CD14-positive monocyte (primary cell): Measurements from ENCODE around the gene NAP1L4. TPM values are rescaled to one million over a fixed set of nuclear protein-coding genes. Genes with fewer than 3 reads are reported as not detected.

ENCODE experiments used
- DNase-seq, 3 donors: peaks; one replicate each; pipeline ENCODE4 v3.0.0-alpha.2; 2011 to 2022
- H2AFZ ChIP-seq: 2 replicates; pipeline ENCODE4 v1.6.0; 2012; ENCODE audit warnings: mild to moderate bottlenecking, low read depth, low read length, inconsistent platforms; ENCODE audit not compliant: insufficient read depth, poor library complexity, severe bottlenecking
- H3K27ac ChIP-seq, 2 donors: 1 replicate in 1 of 2; 2 replicates in 1 of 2; pipeline ENCODE4 v1.5.1; 2012 to 2013; ENCODE audit warnings: low read length in 2 of 2, control low read depth in 1 of 2, inconsistent platforms in 1 of 2, low read depth in 1 of 2, mild to moderate bottlenecking in 1 of 2
- H3K27me3 ChIP-seq, 2 donors: one replicate each; pipeline versions ENCODE4 v1.6.0 to v1.6.1; 2011 to 2013; ENCODE audit warnings: low read length in 2 of 2; ENCODE audit not compliant: control insufficient read depth in 2 of 2, insufficient read depth in 2 of 2
- H3K36me3 ChIP-seq, 2 donors: replicated peaks in 1 of 2; 1 replicate in 1 of 2; 2 replicates in 1 of 2; pipeline versions ENCODE4 v1.5.1 to v1.6.1; 2012 to 2013; ENCODE audit warnings: low read length in 2 of 2, control low read depth in 1 of 2, inconsistent platforms in 1 of 2, mild to moderate bottlenecking in 1 of 2; ENCODE audit not compliant: insufficient read depth in 2 of 2, control insufficient read depth in 1 of 2
- H3K4me1 ChIP-seq, 2 donors: 1 replicate in 1 of 2; 2 replicates in 1 of 2; pipeline versions ENCODE4 v1.5.1 to v1.6.1; 2012 to 2013; ENCODE audit warnings: low read length in 2 of 2, control low read depth in 1 of 2, inconsistent platforms in 1 of 2, mild to moderate bottlenecking in 1 of 2, moderate library complexity in 1 of 2; ENCODE audit not compliant: insufficient read depth in 2 of 2, control insufficient read depth in 1 of 2
- H3K4me2 ChIP-seq: replicated peaks from 2 replicates; pipeline ENCODE3; 2012; ENCODE audit warnings: low read length, moderate library complexity, mild to moderate bottlenecking; ENCODE audit not compliant: poor library complexity, severe bottlenecking; ENCODE audit errors: extremely low read depth
- H3K4me3 ChIP-seq, 3 experiments: fragments of 200-600 bp in 1 of 3; sonication (generic) in 1 of 3; replicated peaks in 1 of 3; 1 replicate in 2 of 3; 2 replicates in 1 of 3; pipeline ENCODE4 v1.5.1; 2011 to 2013; ENCODE audit warnings: low read length in 3 of 3, mild to moderate bottlenecking in 3 of 3, control low read depth in 2 of 3, low read depth in 2 of 3, inconsistent platforms in 1 of 3, moderate library complexity in 1 of 3
- H3K79me2 ChIP-seq: 2 replicates; pipeline ENCODE4 v1.6.0; 2012; ENCODE audit warnings: mild to moderate bottlenecking, control low read depth, inconsistent platforms, low read length, moderate library complexity; ENCODE audit not compliant: insufficient read depth
- H3K9ac ChIP-seq: 2 replicates; pipeline ENCODE4 v1.6.0; 2017; ENCODE audit warnings: low read length, mild to moderate bottlenecking; ENCODE audit not compliant: insufficient read depth, poor library complexity, severe bottlenecking
- H3K9me3 ChIP-seq, 2 donors: replicated peaks in 1 of 2; 1 replicate in 1 of 2; 2 replicates in 1 of 2; pipeline versions ENCODE4 v1.5.1 to v1.6.1; 2012 to 2013; ENCODE audit warnings: low read length in 2 of 2, control low read depth in 1 of 2; ENCODE audit not compliant: control insufficient read depth in 1 of 2, insufficient read depth in 1 of 2
- H4K20me1 ChIP-seq: 2 replicates; pipeline ENCODE4 v1.6.0; 2012; ENCODE audit warnings: mild to moderate bottlenecking, low read length, control low read depth, moderate library complexity; ENCODE audit not compliant: insufficient read depth
- H3K27ac Mint-ChIP-seq, 7 donors: one replicate each; pipeline ENCODE4 v1.8.0; 2020; ENCODE audit warnings: mild to moderate bottlenecking in 7 of 7, mixed read lengths in 7 of 7, moderate library complexity in 6 of 7, inconsistent platforms in 2 of 7
- H3K27me3 Mint-ChIP-seq, 3 donors: one replicate each; pipeline ENCODE4 v1.8.0; 2021 to 2022; ENCODE audit warnings: low read depth in 3 of 3, mild to moderate bottlenecking in 3 of 3, mixed read lengths in 3 of 3, moderate library complexity in 3 of 3, inconsistent platforms in 1 of 3
- H3K36me3 Mint-ChIP-seq, 2 donors: one replicate each; pipeline ENCODE4 v1.8.0; 2020; ENCODE audit warnings: mixed read lengths in 2 of 2, inconsistent platforms in 1 of 2, mild to moderate bottlenecking in 1 of 2
- H3K4me1 Mint-ChIP-seq: one replicate; pipeline ENCODE4 v1.8.0; 2020; ENCODE audit warnings: mild to moderate bottlenecking, mixed read lengths
- H3K4me3 Mint-ChIP-seq, 2 donors: one replicate each; pipeline ENCODE4 v1.8.0; 2020; ENCODE audit warnings: mild to moderate bottlenecking in 2 of 2, mixed read lengths in 2 of 2, moderate library complexity in 1 of 2
- H3K9me3 Mint-ChIP-seq, 7 donors: one replicate each; pipeline ENCODE4 v1.8.0; 2020 to 2022; ENCODE audit warnings: mixed read lengths in 7 of 7, mild to moderate bottlenecking in 6 of 7, moderate library complexity in 6 of 7, inconsistent platforms in 2 of 7
- CTCF ChIP-seq: fragments of 200-600 bp; IDR thresholded peaks from one replicate; pipeline ENCODE4 v1.8.0; 2022; ENCODE audit warnings: antibody characterized with exemption, mild to moderate bottlenecking
- WGBS: methylation state at CpG from one replicate; pipeline ENCODE4 v1.1.5; 2013; ENCODE audit warnings: missing lambda C conversion rate; ENCODE audit not compliant: insufficient coverage; 5-methylcytosine and 5-hydroxymethylcytosine counted together
- intact Hi-C, 2 donors: fragments of 100-400 bp; cut with micrococcal nuclease; formaldehyde crosslinking; loops; one replicate each; pipeline versions ENCODE4 v1.15.0 to v1.15.1; 2023
- polyA plus RNA-seq, 3 donors: library from polyadenylated mRNA; depleted of rRNA in 1 of 3; unstranded in 2 of 3; stranded (reverse) in 1 of 3; fragments of 300-500 nt in 2 of 3; fragments of >200 nt in 1 of 3; fragmentation: Illumina TruSeq in 2 of 3; gene quantifications; 1 replicate in 2 of 3; 2 replicates in 1 of 3; pipeline ENCODE4 v1.2.3, GENCODE V29; 2012 to 2021

Gene NAP1L4
- polyA plus RNA-seq, 3 donors = 42.1 to 44.9 (median 44.9) TPM

GRCh38 chr11:3010004-3010403, 17.9 kb upstream of the NAP1L4 start:
- H3K27ac Mint-ChIP-seq = peak overlapping the region in 2 of 7 donors; percentile 63 to 68
- Histone ChIP-seq H3K79me2 (no peaks in the 10 kb centered on the region), H3K27me3 (no peaks in the 10 kb centered on the region), H3K4me1 (no peaks in the 10 kb centered on the region), H3K9me3 (no peaks in the 10 kb centered on the region), H3K9ac (no peak overlapping the region), H3K4me3 (no peak overlapping the region), H3K36me3 (peaks cover 76 to 96% of the 10 kb centered on the region in 2 donors), H3K27ac (no peak overlapping the region), H4K20me1 (no peaks in the 10 kb centered on the region), H2AFZ (no peak overlapping the region), H3K4me2 (no peak overlapping the region)
- H3K27me3 Mint-ChIP-seq = peaks cover 0 to 2% (median 0%) of the 10 kb centered on the region in 3 donors
- no peaks in the 10 kb centered on the region for H3K9me3 Mint-ChIP-seq
- no peaks in the 10 kb centered on the region for H3K4me1 Mint-ChIP-seq
- peaks cover 78 to 100% of the 10 kb centered on the region in 2 donors for H3K36me3 Mint-ChIP-seq
- no peak for DNase-seq
- 99% methylated on average over 13 of the region's 13 CpGs for WGBS
- H3K4me3 Mint-ChIP-seq = no peak overlapping the region
- no peak for TF ChIP-seq CTCF
- intact Hi-C loops = no loop called here

GRCh38 chr11:3009481-3009880, 17.4 kb upstream of the NAP1L4 start:
- intact Hi-C loops = no loop called here
- H3K27ac ChIP-seq = no peak overlapping the region
- Mint-ChIP-seq H3K36me3 (peaks cover 75 to 100% of the 10 kb centered on the region in 2 donors), H3K27ac (peak overlapping the region in 2 of 7 donors; percentile 37 to 68), H3K27me3 (peaks cover 0 to 2% (median 0%) of the 10 kb centered on the region in 3 donors), H3K4me1 (no peaks in the 10 kb centered on the region), H3K9me3 (no peaks in the 10 kb centered on the region), H3K4me3 (no peak overlapping the region)
- no peak overlapping the region for H2AFZ ChIP-seq
- no peaks in the 10 kb centered on the region for H3K27me3 ChIP-seq
- H3K4me1 ChIP-seq = no peaks in the 10 kb centered on the region
- no peak overlapping the region for H3K9ac ChIP-seq
- no peaks in the 10 kb centered on the region for H4K20me1 ChIP-seq
- H3K4me3 ChIP-seq = no peak overlapping the region
- 89% methylated on average over 3 of the region's 5 CpGs for WGBS
- no peak overlapping the region for H3K4me2 ChIP-seq
- no peak for TF ChIP-seq CTCF
- DNase-seq = no peak
- H3K9me3 ChIP-seq = no peaks in the 10 kb centered on the region
- H3K79me2 ChIP-seq = no peaks in the 10 kb centered on the region
- peaks cover 72 to 96% of the 10 kb centered on the region in 2 donors for H3K36me3 ChIP-seq
